Parathyroid adenoma (tissue), 2 donors: ENCODE measurements around the gene TOB1.

Experiments used
- H2AFZ ChIP-seq: fragments of 300-600 bp; sonication (generic); one replicate; pipeline ENCODE4 v1.7.0; 2017; ENCODE audit warnings: antibody characterized with exemption, mild to moderate bottlenecking
- H3K27ac ChIP-seq: fragments of 300-600 bp; sonication (generic); one replicate; pipeline ENCODE4 v1.7.0; 2017
- H3K27me3 ChIP-seq: fragments of 300-600 bp; sonication (generic); one replicate; pipeline ENCODE4 v1.7.0; 2017; ENCODE audit warnings: low read length; ENCODE audit not compliant: control insufficient read depth, insufficient read depth
- H3K36me3 ChIP-seq: fragments of 300-600 bp; sonication (generic); one replicate; pipeline ENCODE4 v1.7.0; 2017; ENCODE audit warnings: low read length; ENCODE audit not compliant: control insufficient read depth, insufficient read depth
- H3K4me1 ChIP-seq: fragments of 300-600 bp; sonication (generic); one replicate; pipeline ENCODE4 v1.7.0; 2017; ENCODE audit warnings: control low read depth
- H3K4me2 ChIP-seq: fragments of 300-600 bp; sonication (generic); one replicate; pipeline ENCODE4 v1.7.0; 2017; ENCODE audit warnings: low read length
- H3K4me3 ChIP-seq: fragments of 300-600 bp; sonication (generic); one replicate; pipeline ENCODE4 v1.7.0; 2017; ENCODE audit warnings: low read depth, low read length
- H3K79me2 ChIP-seq: fragments of 300-600 bp; sonication (generic); one replicate; pipeline ENCODE4 v1.7.0; 2017; ENCODE audit warnings: control low read depth
- H3K9ac ChIP-seq: fragments of 300-600 bp; sonication (generic); one replicate; pipeline ENCODE4 v1.7.0; 2017; ENCODE audit warnings: mild to moderate bottlenecking
- H3K9me3 ChIP-seq: fragments of 300-600 bp; sonication (generic); one replicate; pipeline ENCODE4 v1.7.0; 2017; ENCODE audit warnings: low read length; ENCODE audit not compliant: control insufficient read depth
- TF ChIP-seq, protein P1 (sequence below): fragments of 300-600 bp; sonication (generic); IDR thresholded peaks from one replicate; pipeline ENCODE4 v1.7.0; 2017; ENCODE audit warnings: antibody characterized with exemption, mild to moderate bottlenecking
- donor health status: primary hyperparathyroidism.

The TOB1 gene

DNA sequence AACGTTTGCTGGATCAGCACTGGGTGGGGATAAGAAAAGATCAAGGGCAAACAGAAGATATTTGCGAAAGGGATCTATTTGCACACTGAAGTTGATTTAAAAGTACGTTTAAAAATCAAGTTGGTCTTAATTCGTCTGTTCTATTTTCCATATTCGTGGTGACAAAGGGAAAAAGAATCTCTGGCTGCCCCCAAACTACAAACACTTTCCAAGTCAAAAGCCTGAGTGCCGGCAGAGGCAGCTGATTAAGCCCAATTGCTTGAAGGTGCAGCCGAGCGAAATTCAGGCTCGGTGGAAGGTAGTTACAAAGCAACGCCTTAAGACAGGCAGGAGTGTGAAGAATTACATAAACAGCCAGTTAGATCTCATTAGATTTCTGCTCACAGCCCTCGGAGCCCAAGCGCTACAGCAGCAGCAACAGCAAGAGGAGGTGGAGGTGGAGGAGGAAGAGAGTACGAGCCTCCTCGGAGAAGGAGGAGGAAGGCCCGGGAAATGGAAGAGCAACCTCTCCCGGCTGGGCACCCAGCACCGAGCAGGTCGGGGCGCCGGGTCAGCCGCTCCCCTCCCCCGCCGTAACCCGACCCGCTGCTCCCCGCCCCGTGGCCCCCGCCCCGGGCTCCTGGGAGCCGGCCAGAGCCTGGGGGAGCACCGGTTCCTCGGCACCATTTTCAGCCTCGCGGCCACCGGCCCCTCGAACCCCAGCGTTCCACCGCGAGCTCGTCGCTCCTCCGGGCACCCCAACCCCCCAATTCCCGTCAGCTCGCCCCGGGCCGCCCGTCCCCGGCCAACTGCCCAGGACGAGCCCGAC lies 890 bp downstream of the TOB1 start:
- H3K9ac ChIP-seq: peak overlapping the region; percentile 96
- no peaks in the 10 kb centered on the region for H3K36me3 ChIP-seq
- H3K4me1 ChIP-seq: peaks cover 18% of the 10 kb centered on the region
- no peaks in the 10 kb centered on the region for H3K27me3 ChIP-seq
- H3K4me2 ChIP-seq: peak overlapping the region; percentile 84
- no peaks in the 10 kb centered on the region for H3K9me3 ChIP-seq
- TF ChIP-seq, protein P1, sequence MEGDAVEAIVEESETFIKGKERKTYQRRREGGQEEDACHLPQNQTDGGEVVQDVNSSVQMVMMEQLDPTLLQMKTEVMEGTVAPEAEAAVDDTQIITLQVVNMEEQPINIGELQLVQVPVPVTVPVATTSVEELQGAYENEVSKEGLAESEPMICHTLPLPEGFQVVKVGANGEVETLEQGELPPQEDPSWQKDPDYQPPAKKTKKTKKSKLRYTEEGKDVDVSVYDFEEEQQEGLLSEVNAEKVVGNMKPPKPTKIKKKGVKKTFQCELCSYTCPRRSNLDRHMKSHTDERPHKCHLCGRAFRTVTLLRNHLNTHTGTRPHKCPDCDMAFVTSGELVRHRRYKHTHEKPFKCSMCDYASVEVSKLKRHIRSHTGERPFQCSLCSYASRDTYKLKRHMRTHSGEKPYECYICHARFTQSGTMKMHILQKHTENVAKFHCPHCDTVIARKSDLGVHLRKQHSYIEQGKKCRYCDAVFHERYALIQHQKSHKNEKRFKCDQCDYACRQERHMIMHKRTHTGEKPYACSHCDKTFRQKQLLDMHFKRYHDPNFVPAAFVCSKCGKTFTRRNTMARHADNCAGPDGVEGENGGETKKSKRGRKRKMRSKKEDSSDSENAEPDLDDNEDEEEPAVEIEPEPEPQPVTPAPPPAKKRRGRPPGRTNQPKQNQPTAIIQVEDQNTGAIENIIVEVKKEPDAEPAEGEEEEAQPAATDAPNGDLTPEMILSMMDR: no peak
- H2AFZ ChIP-seq: no peak overlapping the region
- H3K27ac ChIP-seq: peak overlapping the region; percentile 94
- peak overlapping the region; percentile 100 for H3K4me3 ChIP-seq
- H3K79me2 ChIP-seq: peaks cover 34% of the 10 kb centered on the region

DNA sequence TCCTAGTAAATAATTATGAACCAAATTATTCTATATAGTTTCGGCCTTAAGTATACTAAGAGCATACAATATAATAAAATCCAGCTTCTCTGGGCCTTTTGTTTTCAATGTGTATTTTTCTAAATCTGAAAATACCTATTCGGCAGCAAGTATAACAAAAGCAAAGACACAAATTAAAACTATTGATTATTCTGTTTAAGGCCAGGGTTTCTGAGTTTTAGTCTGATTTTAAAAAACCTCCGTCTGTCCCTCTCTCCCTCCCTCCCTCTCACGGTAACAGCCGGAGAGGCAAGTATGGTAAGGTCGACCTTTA lies 1.5 kb downstream of the TOB1 start:
- TF ChIP-seq, protein P1: no peak
- no peaks in the 10 kb centered on the region for H3K36me3 ChIP-seq
- H2AFZ ChIP-seq: no peak overlapping the region
- H3K4me2 ChIP-seq: peak overlapping the region; percentile 84
- peak overlapping the region; percentile 100 for H3K4me3 ChIP-seq
- H3K9ac ChIP-seq: peak overlapping the region; percentile 96
- peaks cover 18% of the 10 kb centered on the region for H3K4me1 ChIP-seq
- H3K27me3 ChIP-seq: no peaks in the 10 kb centered on the region
- no peaks in the 10 kb centered on the region for H3K9me3 ChIP-seq
- peaks cover 36% of the 10 kb centered on the region for H3K79me2 ChIP-seq
- H3K27ac ChIP-seq: peak overlapping the region; percentile 94

- Histone ChIP-seq H2AFZ (no peak overlapping the region), H3K36me3 (no peaks in the 10 kb centered on the region), H3K79me2 (peaks cover 36% of the 10 kb centered on the region), H3K4me3 (peak overlapping the region; percentile 100), H3K4me1 (peaks cover 13% of the 10 kb centered on the region), H3K9ac (peak overlapping the region; percentile 20), H3K27me3 (no peaks in the 10 kb centered on the region), H3K4me2 (peak overlapping the region; percentile 84), H3K9me3 (no peaks in the 10 kb centered on the region), H3K27ac (peak overlapping the region; percentile 94)
- TF ChIP-seq, protein P1: no peak
Measured at GRCh38 chr17:50863931-50864330, 2.2 kb downstream of the TOB1 start.

- H3K27ac ChIP-seq: peak overlapping the region; percentile 94
- TF ChIP-seq, protein P1: peak; percentile 73
- H2AFZ ChIP-seq: no peak overlapping the region
- peaks cover 36% of the 10 kb centered on the region for H3K79me2 ChIP-seq
- H3K9ac ChIP-seq: peak overlapping the region; percentile 20
- H3K4me2 ChIP-seq: peak overlapping the region; percentile 84
- peak overlapping the region; percentile 100 for H3K4me3 ChIP-seq
- no peaks in the 10 kb centered on the region for H3K9me3 ChIP-seq
- peaks cover 10% of the 10 kb centered on the region for H3K4me1 ChIP-seq
- H3K27me3 ChIP-seq: no peaks in the 10 kb centered on the region
- no peaks in the 10 kb centered on the region for H3K36me3 ChIP-seq
Measured at GRCh38 chr17:50863221-50863843, 2.8 kb downstream of the TOB1 start.
